SK-N-SH (cell line): ENCODE measurements around the gene MYO19. TPM values are rescaled to one million over a fixed set of nuclear protein-coding genes. Genes with fewer than 3 reads are reported as not detected.

Experiments used
- CTCF ChIA-PET: fragments of 300-600, 350-600 bp; formaldehyde crosslinking; extraction: SDS; loops from one replicate; lab custom pipeline; 2021; lab: Yijun Ruan, JAX
- POLR2A ChIA-PET: fragments of 350-600 bp; sonication (Branson Sonifier 250); formaldehyde crosslinking; extraction: SDS; loops from one replicate; lab custom pipeline; 2020; ENCODE audit warnings: antibody characterized with exemption, inconsistent platforms; lab: Yijun Ruan, JAX
- DNase-seq: peaks from one replicate; pipeline ENCODE4 v3.0.0; 2012
- H2AFZ ChIP-seq: fragments of 200-600 bp; sonication (generic); 2 replicates; pipeline ENCODE4 v1.8.1; 2016; ENCODE audit warnings: antibody characterized with exemption, mild to moderate bottlenecking, low read depth
- H3F3A ChIP-seq: fragments of 200-600 bp; sonication (generic); replicated peaks from 2 replicates; pipeline ENCODE3; 2016; ENCODE audit warnings: antibody characterized with exemption, mild to moderate bottlenecking; ENCODE audit not compliant: insufficient read depth
- H3K27ac ChIP-seq, 2 experiments: fragments of 200-500 bp in 1 of 2; fragments of 200-600 bp in 1 of 2; sonication (Bioruptor generic) in 1 of 2; sonication (generic), shearing (Covaris generic) in 1 of 2; 2 replicates each; pipeline versions ENCODE4 v1.5.1 to v1.6.1; 2014 to 2016; ENCODE audit warnings: low read depth in 2 of 2, inconsistent platforms in 1 of 2, low read length in 1 of 2, mild to moderate bottlenecking in 1 of 2, mixed read lengths in 1 of 2
- H3K27me3 ChIP-seq: fragments of 200-600 bp; sonication (generic), shearing (Covaris generic); 2 replicates; pipeline ENCODE4 v1.6.1; 2016; ENCODE audit warnings: mixed run types; ENCODE audit not compliant: insufficient read depth
- H3K36me3 ChIP-seq, 2 experiments: fragments of 200-500 bp in 1 of 2; fragments of 200-600 bp in 1 of 2; sonication (Bioruptor generic) in 1 of 2; sonication (generic) in 1 of 2; replicated peaks in 1 of 2; 2 replicates each; pipeline versions ENCODE3 to v1.5.1; 2014 to 2016; ENCODE audit warnings: low read length in 1 of 2, mild to moderate bottlenecking in 1 of 2; ENCODE audit not compliant: insufficient read depth in 2 of 2, control insufficient read depth in 1 of 2
- H3K4me1 ChIP-seq, 2 experiments: fragments of 200-500 bp in 1 of 2; fragments of 200-600 bp in 1 of 2; sonication (Bioruptor generic) in 1 of 2; sonication (generic), shearing (Covaris generic) in 1 of 2; 2 replicates each; pipeline versions ENCODE4 v1.5.1 to v1.6.1; 2014 to 2016; ENCODE audit warnings: low read depth in 1 of 2, low read length in 1 of 2, mixed run types in 1 of 2; ENCODE audit not compliant: insufficient read depth in 2 of 2, control insufficient read depth in 1 of 2
- H3K4me2 ChIP-seq: fragments of 200-600 bp; sonication (generic), shearing (Covaris generic); 2 replicates; pipeline ENCODE4 v1.6.1; 2017; ENCODE audit warnings: mixed run types
- H3K4me3 ChIP-seq, 2 experiments: fragments of 200-500 bp in 1 of 2; fragments of 200-600 bp in 1 of 2; sonication (Bioruptor generic) in 1 of 2; sonication (generic), shearing (Covaris generic) in 1 of 2; 2 replicates each; pipeline versions ENCODE4 v1.5.1 to v1.8.1; 2014 to 2016; ENCODE audit warnings: low read depth in 2 of 2, inconsistent platforms in 1 of 2, low read length in 1 of 2, mild to moderate bottlenecking in 1 of 2, mixed read lengths in 1 of 2, moderate library complexity in 1 of 2
- H3K79me2 ChIP-seq: fragments of 200-600 bp; sonication (generic); 2 replicates; pipeline ENCODE4 v1.8.1; 2017; ENCODE audit warnings: mild to moderate bottlenecking; ENCODE audit not compliant: insufficient read depth
- H3K9ac ChIP-seq: fragments of 200-600 bp; sonication (generic); 2 replicates; pipeline ENCODE4 v1.6.1; 2017; ENCODE audit warnings: mixed run types
- H3K9me2 ChIP-seq: fragments of 200-600 bp; sonication (generic); 2 replicates; pipeline ENCODE4 v1.6.1; 2017; ENCODE audit warnings: mixed run types
- H3K9me3 ChIP-seq: fragments of 200-600 bp; sonication (generic); 2 replicates; pipeline ENCODE4 v1.6.1; 2017; ENCODE audit warnings: mixed run types, mild to moderate bottlenecking, moderate library complexity
- H4K20me1 ChIP-seq: fragments of 200-600 bp; sonication (generic); 2 replicates; pipeline ENCODE4 v1.6.1; 2017; ENCODE audit warnings: mild to moderate bottlenecking, mixed run types; ENCODE audit not compliant: insufficient read depth
- CHD2 ChIP-seq: fragments of 150-350 bp; IDR thresholded peaks from 2 replicates; pipeline ENCODE4 v1.6.1; 2018; ENCODE audit warnings: low read length; ENCODE audit not compliant: partially characterized antibody
- ELF1 ChIP-seq: IDR thresholded peaks from 2 replicates; pipeline ENCODE4 v1.4.0; 2012
- EP300 ChIP-seq, 2 experiments: IDR thresholded peaks; 2 replicates each; pipeline versions ENCODE4 v1.4.0 to v1.6.1; 2012; ENCODE audit warnings: borderline replicate concordance in 1 of 2, low read depth in 1 of 2, low read length in 1 of 2
- FOXM1 ChIP-seq: IDR thresholded peaks from 2 replicates; pipeline ENCODE4 v1.4.0; 2012; ENCODE audit warnings: low read depth, mild to moderate bottlenecking
- NFIC ChIP-seq: IDR thresholded peaks from 2 replicates; pipeline ENCODE4 v1.4.0; 2012; ENCODE audit warnings: borderline replicate concordance
- RAD21 ChIP-seq: IDR thresholded peaks from 2 replicates; pipeline ENCODE4 v1.6.1; 2012; ENCODE audit warnings: mild to moderate bottlenecking, low read length
- RXRA ChIP-seq: IDR thresholded peaks from 2 replicates; pipeline ENCODE4 v1.4.0; 2012; ENCODE audit warnings: low read depth, mild to moderate bottlenecking, borderline replicate concordance
- SIN3A ChIP-seq: IDR thresholded peaks from 2 replicates; pipeline ENCODE4 v1.6.1; 2012; ENCODE audit warnings: low read depth, mild to moderate bottlenecking, low read length, moderate library complexity, borderline replicate concordance
- SMC3 ChIP-seq: IDR thresholded peaks from 2 replicates; pipeline ENCODE4 v1.6.1; 2012; ENCODE audit warnings: low read depth, low read length, improper control_type of control experiment
- TAF1 ChIP-seq: IDR thresholded peaks from 2 replicates; pipeline ENCODE4 v1.6.1; 2012; ENCODE audit warnings: low read depth, mild to moderate bottlenecking, low read length, moderate library complexity, borderline replicate concordance
- TCF12 ChIP-seq: IDR thresholded peaks from 2 replicates; pipeline ENCODE4 v1.4.0; 2012
- YY1 ChIP-seq: IDR thresholded peaks from 2 replicates; pipeline ENCODE4 v1.4.0; 2012; ENCODE audit warnings: low read depth, mild to moderate bottlenecking
- polyA plus RNA-seq, 3 experiments: library from polyadenylated mRNA; depleted of rRNA; stranded (reverse); fragments of >200 nt; gene quantifications; 2 replicates each; pipeline ENCODE4 v1.2.3, GENCODE V29; 2012
- TF ChIP-seq, protein P1 (sequence below): IDR thresholded peaks from 2 replicates; pipeline ENCODE4 v1.4.0; 2012; ENCODE audit warnings: low read depth, borderline replicate concordance
- TF ChIP-seq, protein P2 (sequence below): IDR thresholded peaks from 2 replicates; pipeline ENCODE4 v1.4.0; 2012; ENCODE audit warnings: low read depth
- TF ChIP-seq, protein P3 (sequence below): IDR thresholded peaks from 2 replicates; pipeline ENCODE4 v1.6.1; 2012; ENCODE audit warnings: mild to moderate bottlenecking, low read depth, low read length, moderate library complexity
- TF ChIP-seq, protein P4 (sequence below): fragments of 150-350 bp; IDR thresholded peaks from 2 replicates; pipeline ENCODE4 v1.6.1; 2016; ENCODE audit warnings: mild to moderate bottlenecking, low read depth, low read length
- TF ChIP-seq, protein P5 (sequence below): fragments of 150-350 bp; IDR thresholded peaks from 2 replicates; pipeline ENCODE4 v1.6.1; 2017; ENCODE audit warnings: antibody characterized with exemption, low read length, low read depth, borderline replicate concordance
- TF ChIP-seq, protein P6 (sequence below): IDR thresholded peaks from 2 replicates; pipeline ENCODE4; 2012
- TF ChIP-seq, protein P7 (sequence below): IDR thresholded peaks from 2 replicates; pipeline ENCODE4 v1.4.0; 2012; ENCODE audit warnings: low read depth, borderline replicate concordance
- TF ChIP-seq, protein P8 (sequence below): fragments of 200-600 bp; sonication (generic); IDR thresholded peaks from 2 replicates; pipeline ENCODE4 v1.6.1; 2017; ENCODE audit warnings: antibody characterized with exemption, mild to moderate bottlenecking, moderate library complexity

Gene MYO19
- polyA plus RNA-seq, 1 of the 3 experiments (the other 2 are of a cell fraction), result 61.6 TPM

DNA sequence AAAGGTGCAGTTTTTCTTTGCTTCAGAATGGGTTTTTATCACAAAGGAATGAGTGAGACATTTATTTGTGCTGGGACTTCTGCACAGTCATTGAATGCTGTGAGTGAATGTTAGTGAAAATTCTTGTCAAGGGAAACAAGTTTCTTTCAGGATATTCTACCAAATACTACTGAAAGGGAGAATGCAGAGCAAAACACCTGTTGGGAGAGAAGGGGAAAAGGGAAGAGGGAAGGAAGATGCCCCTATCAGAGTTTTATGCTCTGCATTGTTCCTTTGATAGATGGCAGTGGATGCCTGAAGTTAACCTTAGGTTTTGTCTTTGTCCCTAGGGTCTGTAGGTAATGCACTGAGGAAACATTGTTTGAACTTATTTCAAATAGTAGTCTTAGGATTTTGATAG is 13.1 kb upstream of the MYO19 start:
- CTCF ChIA-PET, result interaction anchor here (1.2 to 3.0 kb wide), 2 partner anchors 13 to 14 kb away, joined by 4 to 16 read pairs; partner anchors contain the start of genes MYO19 and PIGW
- H3K27me3 ChIP-seq, result no peaks in the 10 kb centered on the region
- H3K4me1 ChIP-seq, result peaks cover 4 to 9% of the 10 kb centered on the region in 2 experiments; a peak in 2 of 4 replicates
- peak overlapping the region; percentile 88; the same call in 1 of the 2 replicates for H3K9ac ChIP-seq
- H4K20me1 ChIP-seq, result peaks cover 69% of the 10 kb centered on the region
- peak overlapping the region; percentile 97 for H3K4me2 ChIP-seq
- TF ChIP-seq YY1, result no peak
- no peak for TF ChIP-seq RAD21
- TF ChIP-seq, protein P1, sequence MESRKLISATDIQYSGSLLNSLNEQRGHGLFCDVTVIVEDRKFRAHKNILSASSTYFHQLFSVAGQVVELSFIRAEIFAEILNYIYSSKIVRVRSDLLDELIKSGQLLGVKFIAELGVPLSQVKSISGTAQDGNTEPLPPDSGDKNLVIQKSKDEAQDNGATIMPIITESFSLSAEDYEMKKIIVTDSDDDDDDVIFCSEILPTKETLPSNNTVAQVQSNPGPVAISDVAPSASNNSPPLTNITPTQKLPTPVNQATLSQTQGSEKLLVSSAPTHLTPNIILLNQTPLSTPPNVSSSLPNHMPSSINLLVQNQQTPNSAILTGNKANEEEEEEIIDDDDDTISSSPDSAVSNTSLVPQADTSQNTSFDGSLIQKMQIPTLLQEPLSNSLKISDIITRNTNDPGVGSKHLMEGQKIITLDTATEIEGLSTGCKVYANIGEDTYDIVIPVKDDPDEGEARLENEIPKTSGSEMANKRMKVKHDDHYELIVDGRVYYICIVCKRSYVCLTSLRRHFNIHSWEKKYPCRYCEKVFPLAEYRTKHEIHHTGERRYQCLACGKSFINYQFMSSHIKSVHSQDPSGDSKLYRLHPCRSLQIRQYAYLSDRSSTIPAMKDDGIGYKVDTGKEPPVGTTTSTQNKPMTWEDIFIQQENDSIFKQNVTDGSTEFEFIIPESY, result no peak
- TF ChIP-seq, protein P2, sequence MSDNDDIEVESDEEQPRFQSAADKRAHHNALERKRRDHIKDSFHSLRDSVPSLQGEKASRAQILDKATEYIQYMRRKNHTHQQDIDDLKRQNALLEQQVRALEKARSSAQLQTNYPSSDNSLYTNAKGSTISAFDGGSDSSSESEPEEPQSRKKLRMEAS, result no peak
- TF ChIP-seq TAF1, result no peak
- TF ChIP-seq SMC3, result no peak
- TF ChIP-seq, protein P3, sequence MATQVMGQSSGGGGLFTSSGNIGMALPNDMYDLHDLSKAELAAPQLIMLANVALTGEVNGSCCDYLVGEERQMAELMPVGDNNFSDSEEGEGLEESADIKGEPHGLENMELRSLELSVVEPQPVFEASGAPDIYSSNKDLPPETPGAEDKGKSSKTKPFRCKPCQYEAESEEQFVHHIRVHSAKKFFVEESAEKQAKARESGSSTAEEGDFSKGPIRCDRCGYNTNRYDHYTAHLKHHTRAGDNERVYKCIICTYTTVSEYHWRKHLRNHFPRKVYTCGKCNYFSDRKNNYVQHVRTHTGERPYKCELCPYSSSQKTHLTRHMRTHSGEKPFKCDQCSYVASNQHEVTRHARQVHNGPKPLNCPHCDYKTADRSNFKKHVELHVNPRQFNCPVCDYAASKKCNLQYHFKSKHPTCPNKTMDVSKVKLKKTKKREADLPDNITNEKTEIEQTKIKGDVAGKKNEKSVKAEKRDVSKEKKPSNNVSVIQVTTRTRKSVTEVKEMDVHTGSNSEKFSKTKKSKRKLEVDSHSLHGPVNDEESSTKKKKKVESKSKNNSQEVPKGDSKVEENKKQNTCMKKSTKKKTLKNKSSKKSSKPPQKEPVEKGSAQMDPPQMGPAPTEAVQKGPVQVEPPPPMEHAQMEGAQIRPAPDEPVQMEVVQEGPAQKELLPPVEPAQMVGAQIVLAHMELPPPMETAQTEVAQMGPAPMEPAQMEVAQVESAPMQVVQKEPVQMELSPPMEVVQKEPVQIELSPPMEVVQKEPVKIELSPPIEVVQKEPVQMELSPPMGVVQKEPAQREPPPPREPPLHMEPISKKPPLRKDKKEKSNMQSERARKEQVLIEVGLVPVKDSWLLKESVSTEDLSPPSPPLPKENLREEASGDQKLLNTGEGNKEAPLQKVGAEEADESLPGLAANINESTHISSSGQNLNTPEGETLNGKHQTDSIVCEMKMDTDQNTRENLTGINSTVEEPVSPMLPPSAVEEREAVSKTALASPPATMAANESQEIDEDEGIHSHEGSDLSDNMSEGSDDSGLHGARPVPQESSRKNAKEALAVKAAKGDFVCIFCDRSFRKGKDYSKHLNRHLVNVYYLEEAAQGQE, result no peak
- TF ChIP-seq, protein P4, sequence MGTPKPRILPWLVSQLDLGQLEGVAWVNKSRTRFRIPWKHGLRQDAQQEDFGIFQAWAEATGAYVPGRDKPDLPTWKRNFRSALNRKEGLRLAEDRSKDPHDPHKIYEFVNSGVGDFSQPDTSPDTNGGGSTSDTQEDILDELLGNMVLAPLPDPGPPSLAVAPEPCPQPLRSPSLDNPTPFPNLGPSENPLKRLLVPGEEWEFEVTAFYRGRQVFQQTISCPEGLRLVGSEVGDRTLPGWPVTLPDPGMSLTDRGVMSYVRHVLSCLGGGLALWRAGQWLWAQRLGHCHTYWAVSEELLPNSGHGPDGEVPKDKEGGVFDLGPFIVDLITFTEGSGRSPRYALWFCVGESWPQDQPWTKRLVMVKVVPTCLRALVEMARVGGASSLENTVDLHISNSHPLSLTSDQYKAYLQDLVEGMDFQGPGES, result no peak
- TF ChIP-seq, protein P5, sequence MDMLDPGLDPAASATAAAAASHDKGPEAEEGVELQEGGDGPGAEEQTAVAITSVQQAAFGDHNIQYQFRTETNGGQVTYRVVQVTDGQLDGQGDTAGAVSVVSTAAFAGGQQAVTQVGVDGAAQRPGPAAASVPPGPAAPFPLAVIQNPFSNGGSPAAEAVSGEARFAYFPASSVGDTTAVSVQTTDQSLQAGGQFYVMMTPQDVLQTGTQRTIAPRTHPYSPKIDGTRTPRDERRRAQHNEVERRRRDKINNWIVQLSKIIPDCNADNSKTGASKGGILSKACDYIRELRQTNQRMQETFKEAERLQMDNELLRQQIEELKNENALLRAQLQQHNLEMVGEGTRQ, result no peak
- TF ChIP-seq, protein P6, sequence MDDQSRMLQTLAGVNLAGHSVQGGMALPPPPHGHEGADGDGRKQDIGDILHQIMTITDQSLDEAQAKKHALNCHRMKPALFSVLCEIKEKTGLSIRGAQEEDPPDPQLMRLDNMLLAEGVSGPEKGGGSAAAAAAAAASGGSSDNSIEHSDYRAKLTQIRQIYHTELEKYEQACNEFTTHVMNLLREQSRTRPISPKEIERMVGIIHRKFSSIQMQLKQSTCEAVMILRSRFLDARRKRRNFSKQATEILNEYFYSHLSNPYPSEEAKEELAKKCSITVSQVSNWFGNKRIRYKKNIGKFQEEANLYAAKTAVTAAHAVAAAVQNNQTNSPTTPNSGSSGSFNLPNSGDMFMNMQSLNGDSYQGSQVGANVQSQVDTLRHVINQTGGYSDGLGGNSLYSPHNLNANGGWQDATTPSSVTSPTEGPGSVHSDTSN, result no peak
- no peak for TF ChIP-seq TCF12
- TF ChIP-seq, protein P7, sequence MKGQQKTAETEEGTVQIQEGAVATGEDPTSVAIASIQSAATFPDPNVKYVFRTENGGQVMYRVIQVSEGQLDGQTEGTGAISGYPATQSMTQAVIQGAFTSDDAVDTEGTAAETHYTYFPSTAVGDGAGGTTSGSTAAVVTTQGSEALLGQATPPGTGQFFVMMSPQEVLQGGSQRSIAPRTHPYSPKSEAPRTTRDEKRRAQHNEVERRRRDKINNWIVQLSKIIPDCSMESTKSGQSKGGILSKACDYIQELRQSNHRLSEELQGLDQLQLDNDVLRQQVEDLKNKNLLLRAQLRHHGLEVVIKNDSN, result no peak
- no peak for TF ChIP-seq NFIC
- TF ChIP-seq, protein P8, sequence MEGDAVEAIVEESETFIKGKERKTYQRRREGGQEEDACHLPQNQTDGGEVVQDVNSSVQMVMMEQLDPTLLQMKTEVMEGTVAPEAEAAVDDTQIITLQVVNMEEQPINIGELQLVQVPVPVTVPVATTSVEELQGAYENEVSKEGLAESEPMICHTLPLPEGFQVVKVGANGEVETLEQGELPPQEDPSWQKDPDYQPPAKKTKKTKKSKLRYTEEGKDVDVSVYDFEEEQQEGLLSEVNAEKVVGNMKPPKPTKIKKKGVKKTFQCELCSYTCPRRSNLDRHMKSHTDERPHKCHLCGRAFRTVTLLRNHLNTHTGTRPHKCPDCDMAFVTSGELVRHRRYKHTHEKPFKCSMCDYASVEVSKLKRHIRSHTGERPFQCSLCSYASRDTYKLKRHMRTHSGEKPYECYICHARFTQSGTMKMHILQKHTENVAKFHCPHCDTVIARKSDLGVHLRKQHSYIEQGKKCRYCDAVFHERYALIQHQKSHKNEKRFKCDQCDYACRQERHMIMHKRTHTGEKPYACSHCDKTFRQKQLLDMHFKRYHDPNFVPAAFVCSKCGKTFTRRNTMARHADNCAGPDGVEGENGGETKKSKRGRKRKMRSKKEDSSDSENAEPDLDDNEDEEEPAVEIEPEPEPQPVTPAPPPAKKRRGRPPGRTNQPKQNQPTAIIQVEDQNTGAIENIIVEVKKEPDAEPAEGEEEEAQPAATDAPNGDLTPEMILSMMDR, result no peak
- TF ChIP-seq EP300 (IDR thresholded peaks at IDR 0.05; ENCODE audit: borderline replicate concordance in 1 of 2, low read depth in 1 of 2, low read length in 1 of 2), result no peak
- no peak for TF ChIP-seq FOXM1
- TF ChIP-seq SIN3A, result no peak
- no peak for TF ChIP-seq RXRA
- no peak for TF ChIP-seq CHD2
- no peak for TF ChIP-seq ELF1
- H3K79me2 ChIP-seq, result peaks cover 91% of the 10 kb centered on the region
- 0 out of 4 replicates have a peak overlapping the region, but pooled peaks of 1 of the 2 experiments have one; percentile 72 for H3K27ac ChIP-seq
- H3K9me3 ChIP-seq, result no peaks in the 10 kb centered on the region
- peak overlapping the region in 1 of 2 experiments; percentile 79; a peak in 1 of 4 replicates for H3K4me3 ChIP-seq
- H3F3A ChIP-seq, result peaks cover 29% of the 10 kb centered on the region
- H3K36me3 ChIP-seq, result peaks cover 11 to 28% of the 10 kb centered on the region in 2 experiments
- no peaks in the 10 kb centered on the region for H3K9me2 ChIP-seq
- no peak overlapping the region for H2AFZ ChIP-seq
- no peak for DNase-seq
- POLR2A ChIA-PET, result no interaction called here
